HG03025 (cell line): Measurements from ENCODE around the gene TACR2.

ENCODE experiments used
- ATAC-seq: cut with Tn5 transposase; IDR thresholded peaks from one replicate; pipeline ENCODE4 v1.9.1; 2021; ENCODE audit warnings: mild to moderate bottlenecking, moderate library complexity; ENCODE audit not compliant: unreplicated experiment, low FRiP score

Gene TACR2

DNA sequence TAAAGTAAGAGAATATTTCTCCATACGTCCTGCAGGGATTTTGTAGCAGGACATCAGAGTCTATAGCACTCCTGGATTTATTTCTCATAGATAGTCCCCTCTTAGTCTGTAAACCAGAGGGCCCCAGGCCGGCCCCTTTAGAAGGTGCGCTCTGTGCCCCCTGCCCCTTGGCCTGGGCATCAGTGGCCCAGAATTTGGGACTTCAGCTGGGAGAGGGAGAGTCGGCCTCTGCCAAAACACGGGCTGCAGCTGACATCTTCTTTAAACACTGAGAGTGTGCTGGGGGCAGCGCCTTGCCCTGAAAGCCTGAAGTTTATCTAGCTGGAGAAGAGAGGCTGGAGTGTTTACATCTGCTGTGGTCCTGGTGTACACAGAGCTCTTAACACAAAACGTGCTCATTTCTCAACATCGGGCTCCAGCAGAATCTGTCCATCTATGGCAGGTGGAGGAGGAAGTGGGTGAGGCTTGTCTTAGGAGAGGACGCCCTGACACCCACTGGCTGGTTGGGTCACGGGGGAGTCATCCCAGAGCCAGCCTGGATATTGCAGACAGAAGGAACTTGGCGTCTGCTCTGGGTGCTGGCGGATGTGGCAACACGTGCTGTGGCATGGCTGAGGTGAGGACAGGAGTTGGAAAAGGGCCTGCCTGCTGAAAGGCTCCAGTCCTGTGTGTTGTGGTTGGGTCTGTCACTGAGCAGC lies 5.0 kb upstream of the TACR2 start:
- no peak for ATAC-seq

DNA sequence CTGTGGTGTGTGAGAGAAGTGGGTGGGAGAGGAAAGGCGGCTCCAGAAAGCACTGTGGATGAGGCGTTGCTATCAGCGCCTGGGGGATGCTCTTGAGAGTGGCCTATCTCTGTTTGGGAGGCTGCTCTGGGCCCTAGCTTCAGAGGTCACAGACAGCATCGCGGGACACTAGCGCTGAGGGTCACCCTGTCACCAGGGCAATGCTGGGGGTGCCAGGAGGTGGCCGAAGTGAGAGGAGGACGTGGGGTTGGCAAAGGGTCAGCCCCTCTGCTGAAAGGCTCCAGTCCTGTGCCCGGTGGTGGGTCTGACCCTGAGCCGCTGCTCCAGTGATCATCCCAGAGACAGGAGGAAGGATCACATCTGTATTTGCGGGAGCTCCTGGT lies 3.0 kb upstream of the TACR2 start:
- no peak for ATAC-seq

DNA sequence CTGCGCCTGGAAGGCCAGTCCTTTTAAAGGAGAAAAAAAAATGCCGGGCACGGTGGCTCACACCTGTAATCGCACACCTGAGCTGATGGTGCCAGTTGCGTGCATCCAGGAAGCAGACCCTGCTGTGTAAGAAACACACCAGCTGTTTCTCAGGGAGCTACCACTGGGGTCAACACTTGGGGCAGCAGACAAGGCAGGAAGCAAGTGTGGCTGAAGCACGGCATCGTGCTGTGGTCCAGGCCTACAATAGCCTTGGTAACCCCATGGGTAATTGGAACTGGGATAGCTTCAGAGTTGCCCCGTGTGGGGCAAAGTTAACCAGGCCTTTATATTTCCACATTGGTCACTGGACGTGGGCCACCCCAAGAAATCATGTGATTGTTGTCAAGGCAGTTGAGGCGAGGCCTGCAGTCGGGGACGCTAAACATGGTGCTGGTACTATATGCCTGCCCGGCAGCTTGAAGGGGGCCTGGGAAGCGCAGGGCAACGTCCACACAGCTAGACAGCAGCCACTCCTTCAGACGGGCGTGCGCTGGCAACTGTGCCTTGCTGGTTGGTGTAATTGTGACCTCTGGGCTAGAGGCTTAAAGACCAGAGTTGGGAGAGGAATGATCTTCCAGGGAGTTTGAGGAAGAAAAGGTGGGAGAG lies 2.5 kb upstream of the TACR2 start:
- ATAC-seq, result no peak

DNA sequence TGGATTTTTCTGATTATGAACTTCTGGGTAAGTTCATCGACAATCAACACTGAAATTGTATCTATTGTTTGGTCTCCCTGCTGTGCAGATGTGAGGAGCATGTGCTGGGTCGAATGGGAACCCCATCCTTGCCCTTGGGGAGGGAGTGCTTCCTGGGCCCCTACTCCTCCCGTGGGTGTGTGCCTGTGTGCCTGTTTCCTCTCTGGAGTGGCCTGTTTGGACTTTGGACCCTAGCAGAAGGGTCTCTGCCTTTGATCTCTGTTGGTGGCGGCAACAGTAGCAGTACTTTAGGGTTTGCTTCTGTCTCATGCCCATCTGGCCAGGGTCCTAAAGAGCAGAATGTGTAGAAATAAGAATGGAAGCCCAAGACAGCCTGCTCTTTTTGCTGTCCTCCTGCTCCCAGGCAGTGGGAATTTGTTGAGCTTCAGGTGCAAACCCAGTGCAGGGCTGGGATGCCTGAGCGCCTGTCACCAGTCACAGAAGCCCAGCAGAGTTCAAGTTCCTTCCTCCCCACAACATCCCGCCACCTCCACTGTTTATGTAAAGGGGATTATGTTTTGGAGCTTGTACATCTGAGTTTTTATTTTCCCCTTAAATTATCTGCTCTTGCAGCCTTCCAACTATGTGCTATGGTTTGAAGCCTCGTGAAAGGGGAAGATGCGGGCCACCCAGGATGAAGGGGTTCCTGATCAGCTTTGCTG lies 1.5 kb upstream of the TACR2 start:
- no peak for ATAC-seq

DNA sequence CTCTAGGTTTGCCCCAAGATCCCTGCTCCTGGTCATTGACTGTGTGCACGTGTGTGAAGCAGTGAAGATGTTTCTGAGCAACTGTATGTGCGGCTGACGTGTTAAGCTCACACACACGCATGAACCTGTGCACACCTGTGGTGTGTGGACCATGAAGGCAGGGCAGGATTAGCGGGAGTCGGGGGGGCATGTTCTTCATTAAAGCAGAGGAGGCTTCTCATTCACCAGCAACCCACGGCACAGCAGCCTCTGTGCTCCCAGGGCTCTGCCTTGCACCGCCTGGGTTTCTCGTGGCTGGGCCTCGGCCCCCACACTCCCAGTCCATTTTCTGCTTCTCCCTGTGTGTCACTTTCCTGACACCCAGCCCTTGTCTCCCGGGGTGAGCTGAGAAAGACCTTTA lies 824 bp upstream of the TACR2 start:
- ATAC-seq, result no peak

DNA sequence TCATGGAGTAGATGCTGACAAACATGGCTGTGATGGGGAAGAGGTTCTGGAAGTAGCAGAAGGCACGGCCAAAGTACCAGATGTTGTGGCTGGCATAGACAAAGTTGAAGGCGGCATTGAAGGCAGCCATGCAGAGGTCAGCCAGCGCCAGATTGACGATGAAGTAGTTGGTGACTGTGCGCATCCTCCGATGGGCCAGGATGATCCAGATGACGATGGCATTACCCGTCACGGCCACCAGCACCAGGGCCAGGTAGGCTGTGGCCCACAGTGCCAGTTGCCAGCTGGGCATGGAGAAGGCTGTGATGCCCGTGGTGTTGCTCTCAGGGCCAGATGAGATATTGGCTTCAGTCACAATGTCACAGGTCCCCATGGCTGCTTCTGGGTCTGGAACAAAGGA lies 767 bp downstream of the TACR2 start:
- ATAC-seq, result no peak

DNA sequence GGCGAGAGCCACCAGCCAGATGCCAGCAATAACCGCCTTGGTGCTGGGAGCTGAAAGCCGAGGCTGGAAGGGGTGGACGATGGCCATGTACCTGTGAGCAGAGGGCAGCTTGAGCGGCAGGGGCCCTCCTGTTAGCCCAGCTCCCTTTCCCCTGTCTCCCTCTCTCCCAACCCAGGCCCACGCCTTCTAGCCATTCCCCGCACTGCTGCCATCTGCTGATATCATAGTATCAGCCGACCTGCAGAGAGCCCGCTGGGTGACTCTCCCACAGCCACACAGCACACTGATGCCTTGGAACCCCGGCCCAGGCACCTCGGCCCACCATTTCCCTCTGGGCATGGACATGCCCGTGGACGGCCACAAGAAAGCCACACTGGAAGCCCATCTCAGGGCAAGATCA lies 1.7 kb downstream of the TACR2 start:
- no peak for ATAC-seq

DNA sequence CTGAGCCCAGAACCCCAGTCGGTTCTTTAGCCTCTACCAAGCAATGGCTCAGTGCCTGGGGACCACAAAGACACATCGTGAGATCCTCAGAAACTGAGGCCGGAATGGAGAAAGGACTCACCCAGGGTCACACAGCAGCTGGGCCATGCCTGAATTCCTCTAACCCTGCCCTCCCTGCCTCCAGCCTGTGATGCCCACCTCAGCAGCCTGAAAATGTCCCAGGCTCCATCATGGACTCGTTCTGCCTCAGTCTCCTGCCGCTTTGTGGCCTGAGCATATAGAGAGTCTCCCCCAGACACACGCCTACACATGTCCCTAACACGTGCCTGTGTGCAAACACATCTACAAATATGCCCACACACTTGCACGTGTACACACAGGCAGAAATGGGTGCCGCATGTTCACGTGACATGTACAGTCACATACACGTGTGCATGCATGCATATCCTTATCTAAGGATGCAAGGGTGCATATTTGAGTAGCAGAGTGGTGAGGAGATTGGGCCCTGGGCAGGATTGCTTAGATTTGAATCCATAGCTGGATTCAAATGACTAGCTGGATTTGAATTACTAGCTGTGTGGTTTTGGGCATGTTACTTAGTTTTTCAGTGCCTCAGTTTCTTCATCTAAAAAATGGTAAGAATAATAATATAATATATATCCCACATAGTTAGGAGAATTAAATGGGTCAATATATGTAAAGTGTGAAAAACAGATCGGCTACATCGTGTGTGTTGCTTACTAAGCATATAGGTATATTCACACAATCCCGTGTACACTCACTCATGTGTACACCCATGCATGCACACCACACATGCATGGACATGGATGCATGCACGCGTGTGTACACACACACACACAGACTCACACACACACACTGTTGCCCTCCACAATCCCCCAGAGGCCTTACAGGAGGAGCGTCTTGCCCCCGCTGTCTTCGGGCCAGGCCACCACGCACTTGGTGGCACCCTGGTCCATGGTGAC lies 2.4 kb downstream of the TACR2 start:
- no peak for ATAC-seq

DNA sequence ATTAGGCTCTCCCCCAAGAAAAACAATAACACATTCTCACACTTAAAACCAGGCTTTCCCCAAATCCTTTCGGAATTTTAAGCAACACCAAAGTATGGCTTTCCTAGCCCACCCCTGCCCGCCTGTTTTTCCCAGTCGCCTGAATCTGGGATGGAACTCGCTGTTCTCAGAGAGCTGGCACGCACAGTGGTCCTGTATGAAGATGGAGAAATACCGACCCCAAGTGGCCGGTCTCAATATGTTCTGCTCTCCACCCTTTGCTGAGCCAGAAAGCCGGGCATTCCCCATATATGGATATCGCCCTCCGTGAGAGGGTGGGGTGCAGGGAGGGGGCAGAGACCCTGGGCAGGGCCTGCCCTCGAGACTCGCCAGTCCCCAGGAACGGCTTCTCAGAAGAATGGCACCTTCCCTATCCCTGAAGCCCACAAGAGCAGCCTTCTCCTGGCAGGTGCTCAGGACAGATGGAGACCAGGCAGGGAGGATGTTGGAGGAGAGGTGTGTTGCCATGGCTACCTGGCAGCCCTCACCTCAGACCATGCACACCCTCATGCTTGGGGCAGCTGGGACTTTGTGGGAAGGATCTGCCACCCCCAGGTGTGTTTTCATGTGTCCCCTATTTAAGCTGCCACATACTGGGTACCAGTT lies 3.4 kb downstream of the TACR2 start:
- ATAC-seq, result no peak

DNA sequence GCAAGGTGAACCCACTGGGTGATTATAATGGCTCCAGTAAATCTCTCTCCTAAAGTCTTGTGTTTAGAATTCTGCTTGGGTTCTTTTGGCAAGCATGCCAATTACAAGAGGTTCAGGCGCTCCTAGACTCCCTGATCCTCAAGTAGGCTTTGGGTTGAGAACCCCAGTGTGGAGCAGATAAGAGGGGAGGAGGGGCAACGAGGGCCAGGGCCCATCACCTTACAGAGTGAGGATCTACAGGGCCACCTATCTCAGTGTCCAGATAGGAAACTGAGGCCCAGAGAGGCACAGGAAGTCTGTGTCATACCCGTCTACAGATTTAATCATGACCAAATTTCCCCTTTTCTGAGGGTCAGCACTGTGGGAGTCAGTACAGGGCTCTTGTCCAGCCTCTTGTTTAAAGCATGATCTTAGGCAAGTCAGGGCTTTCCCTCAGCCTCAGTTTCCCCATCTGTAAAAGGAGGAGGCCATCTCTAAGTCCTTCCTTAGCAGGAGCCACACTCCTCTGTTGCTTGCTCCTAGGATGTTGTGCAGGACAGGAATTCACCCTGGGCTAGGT lies 4.4 kb downstream of the TACR2 start:
- no peak for ATAC-seq

DNA sequence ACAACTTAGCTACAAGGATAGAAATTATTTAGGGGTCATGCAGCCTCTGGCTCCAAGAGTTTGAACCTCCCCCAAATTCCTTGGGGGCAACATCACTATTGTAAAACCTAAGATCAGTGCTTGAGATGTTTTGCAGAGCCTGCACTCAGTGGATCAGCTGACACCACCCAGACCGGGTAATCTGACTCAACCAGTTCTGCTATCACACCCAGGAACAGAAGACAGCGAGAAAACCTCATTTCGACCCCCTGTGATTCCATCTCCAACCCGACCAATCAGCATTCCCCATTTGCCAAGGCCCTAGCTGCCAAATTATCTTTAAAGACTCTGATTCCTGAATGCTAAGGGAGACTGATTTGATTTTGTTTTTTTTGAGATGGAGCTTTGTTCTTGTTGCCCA lies 5.2 kb downstream of the TACR2 start:
- ATAC-seq, result no peak

DNA sequence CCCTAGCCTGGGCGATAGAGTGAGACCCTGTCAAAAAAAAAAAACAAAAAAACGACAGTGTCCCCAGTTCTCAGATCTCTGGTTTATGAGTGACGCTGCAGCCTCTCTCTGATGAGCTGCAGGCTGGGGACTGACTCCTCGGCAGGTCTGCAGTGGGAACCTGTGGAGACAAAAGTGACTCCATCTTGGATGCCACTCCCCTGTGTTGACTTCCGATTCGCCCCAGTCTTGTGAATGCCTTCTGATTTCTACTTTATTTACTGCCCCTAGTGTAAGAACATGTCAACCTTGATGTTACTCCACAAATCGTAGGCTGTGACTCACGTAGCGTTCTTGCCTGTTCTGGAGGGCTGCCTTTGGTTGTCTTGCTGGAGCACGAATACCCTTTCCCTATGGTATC lies 6.2 kb downstream of the TACR2 start:
- no peak for ATAC-seq

DNA sequence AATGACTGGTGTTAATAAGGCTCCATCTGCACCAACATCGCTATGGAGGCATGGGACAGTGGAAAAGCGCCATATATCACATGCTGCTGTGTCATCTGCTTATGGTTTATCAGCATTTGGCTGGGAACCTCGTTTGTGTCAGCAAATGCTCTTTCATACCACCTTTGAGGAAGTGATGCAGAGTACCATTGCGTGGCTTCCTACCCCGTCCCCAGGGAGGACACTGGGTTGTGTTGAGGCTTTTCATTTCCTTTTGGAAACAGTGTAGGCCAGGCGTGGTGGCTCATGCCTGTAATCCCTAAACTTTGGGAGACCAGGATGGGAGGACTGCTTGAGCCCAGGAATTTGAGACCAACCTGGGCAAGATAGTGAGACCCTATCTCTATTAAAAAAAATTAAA lies 6.8 kb downstream of the TACR2 start:
- no peak for ATAC-seq

DNA sequence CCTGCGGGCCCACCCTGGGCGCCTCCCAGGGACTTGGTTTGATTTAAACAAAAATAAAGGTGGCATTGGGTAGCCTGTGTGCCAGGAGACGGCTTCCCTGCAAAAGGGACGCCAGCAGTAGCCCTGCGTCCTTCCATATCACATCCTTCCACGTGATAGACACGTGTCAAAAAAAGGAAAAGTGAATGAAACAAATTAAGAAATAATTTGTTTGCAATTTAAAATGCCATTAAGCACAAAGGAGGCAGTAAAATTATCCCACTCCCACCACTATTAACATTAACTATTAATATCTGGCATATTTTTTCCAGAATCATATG lies 7.6 kb downstream of the TACR2 start:
- ATAC-seq, result no peak

DNA sequence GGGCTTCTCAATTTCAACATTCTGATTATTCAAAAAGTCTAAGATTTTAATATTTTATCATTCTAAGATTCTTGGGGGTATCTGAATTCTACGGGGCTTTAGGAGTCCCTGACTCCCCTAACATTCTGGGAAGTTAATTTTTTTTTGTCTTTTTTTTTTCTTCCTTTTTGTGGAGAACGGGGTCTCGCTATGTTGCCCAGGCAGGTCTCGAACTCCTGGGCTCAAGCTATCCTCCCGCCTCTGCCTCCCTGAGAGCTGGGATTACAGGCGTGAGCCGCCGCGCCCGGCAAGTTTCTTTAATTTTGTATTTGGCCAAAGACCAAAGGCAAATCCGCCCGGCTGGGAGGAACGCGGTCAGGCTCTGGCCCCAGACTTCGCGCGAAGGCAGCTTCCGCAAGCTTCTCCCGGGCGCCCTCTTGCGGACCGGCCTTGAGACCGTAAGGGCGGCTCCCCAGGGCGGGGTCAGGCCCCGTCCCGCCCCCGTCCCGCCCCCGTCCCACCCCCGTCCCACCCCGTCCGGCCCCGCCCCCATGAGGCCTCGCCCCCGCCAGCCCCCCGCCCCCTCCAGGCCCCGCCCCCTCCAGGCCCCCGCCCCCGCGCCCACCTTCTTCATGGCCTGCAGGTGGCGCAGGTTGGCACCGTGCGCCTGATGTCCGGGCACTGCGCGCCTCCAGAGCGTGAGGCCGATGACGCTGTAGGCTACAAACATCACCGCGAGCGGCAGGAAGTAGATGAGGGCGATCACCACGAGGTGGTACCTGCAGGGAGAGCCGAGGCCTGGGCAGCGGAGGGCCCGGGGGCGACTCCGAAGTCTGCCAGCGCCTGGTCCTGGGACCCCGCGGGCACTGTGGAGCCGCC lies 8.2 kb downstream of the TACR2 start:
- peak; percentile 83 for ATAC-seq

DNA sequence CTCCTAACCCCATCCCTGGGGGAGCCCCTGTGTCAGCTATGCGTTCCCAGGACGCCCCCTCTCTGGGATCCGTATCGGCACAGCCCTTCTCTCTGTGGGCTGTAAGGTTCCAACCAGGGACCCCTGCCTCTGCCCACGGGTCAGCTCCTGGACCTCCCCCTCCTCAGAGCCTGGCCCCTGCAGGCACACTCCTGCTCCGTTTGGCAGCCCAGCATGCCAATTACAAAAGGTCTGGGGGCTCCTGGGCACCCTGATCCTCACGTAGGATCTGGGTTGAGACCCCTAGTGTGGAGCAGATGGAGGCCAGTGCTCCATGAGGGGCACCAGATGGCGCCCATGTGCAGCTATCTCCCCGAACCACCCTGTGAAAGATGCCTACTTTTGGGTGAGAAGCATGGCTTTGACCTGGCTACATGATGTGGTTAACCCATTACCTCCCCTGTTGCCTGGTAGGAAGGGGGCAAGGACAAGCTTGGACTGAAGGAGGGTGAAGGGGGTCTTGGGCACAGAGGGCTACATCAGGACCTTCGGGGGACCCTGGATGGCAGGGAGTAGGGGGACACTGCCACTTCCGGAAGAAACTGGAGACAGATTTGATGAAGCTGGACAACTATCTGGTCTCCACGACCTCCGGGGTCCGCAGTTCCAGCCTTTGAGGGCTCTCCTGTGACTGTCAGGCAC lies 9.0 kb downstream of the TACR2 start:
- no peak for ATAC-seq

DNA sequence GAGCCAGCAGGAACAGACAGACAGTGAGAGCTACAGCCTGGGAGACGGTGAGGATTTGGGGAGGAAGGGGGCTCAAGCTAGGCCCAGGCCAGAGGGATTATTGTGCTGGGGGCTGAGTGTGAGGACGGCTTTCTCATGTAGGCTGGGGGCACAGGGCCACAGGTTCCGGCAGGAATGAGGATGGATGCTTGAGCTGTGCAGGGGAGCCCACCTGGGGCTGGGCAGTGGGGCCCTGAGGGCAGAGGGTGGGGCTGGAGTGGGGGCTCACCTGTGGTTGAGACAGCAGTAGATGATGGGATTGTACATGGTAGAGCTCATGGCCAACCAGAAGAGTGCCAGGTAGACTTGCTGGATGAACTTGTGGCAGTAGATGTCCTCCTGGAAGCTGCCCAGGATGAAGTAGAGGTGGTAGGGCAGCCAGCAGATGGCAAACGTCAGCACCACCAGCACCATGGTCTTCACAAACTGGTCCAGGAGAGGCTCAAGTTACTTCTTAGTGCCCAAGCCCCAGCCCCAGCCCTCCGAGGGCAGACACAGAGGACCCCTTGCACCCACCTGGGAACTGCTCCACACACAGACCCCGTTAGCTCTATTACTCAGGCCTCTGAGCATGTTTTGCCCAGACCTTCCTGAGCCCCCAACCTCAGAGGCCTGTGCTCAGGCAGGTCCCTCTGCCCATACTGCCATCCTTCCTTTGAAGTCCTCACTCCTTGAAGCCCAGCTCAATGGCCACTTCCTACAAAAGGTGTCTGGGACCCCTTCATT lies 9.7 kb downstream of the TACR2 start:
- ATAC-seq, result no peak

DNA sequence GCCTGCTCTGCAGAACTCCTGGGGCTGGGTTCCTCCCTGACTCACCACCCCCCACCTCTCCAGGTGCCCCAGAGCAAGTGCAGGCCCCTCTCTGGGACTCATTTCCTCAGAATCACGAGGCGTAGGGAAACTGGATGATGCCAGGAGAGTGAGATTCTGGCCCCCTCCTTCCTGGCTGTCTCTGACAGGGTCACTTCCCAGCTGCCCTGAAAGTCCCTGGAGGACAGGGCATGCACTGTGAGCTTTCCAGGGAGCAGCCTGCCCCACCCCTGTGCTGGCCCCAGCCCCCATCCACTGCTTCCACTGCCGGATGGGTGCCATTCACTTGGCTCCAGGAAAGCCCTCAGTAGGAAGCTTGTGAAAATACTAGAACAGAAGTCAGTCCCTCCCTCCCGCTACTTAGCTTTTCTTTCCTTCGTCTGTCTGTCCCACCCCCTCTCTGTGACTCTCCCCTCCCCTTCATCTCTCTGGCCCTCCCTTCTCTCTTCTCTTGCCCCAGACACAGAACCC lies 10.4 kb downstream of the TACR2 start:
- no peak for ATAC-seq
